ENCODE measurements around the gene SMARCC2.

DNA sequence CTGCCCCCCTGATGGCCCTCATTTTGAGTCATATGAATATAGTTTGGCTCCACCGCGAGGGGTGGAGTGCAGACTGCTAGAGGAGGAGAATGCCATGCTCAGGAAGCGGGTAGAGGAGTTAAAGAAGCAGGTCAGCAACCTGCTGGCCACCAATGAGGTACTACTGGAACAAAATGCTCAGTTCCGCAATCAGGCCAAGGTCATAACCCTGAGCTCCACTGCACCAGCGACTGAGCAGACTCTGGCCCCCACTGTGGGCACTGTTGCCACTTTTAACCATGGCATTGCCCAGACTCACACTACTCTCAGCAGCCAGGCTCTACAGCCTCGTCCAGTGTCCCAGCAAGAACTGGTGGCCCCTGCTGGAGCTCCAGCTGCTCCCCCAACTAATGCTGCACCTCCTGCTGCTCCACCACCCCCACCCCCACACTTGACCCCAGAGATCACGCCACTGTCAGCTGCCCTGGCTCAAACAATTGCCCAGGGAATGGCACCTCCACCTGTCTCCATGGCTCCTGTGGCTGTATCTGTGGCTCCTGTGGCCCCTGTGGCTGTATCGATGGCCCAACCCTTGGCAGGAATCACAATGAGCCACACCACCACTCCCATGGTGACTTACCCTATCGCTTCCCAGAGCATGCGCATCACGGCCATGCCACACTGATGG lies 67.9 kb downstream of the SMARCC2 start:
- TF ChIP-seq, protein P1, sequence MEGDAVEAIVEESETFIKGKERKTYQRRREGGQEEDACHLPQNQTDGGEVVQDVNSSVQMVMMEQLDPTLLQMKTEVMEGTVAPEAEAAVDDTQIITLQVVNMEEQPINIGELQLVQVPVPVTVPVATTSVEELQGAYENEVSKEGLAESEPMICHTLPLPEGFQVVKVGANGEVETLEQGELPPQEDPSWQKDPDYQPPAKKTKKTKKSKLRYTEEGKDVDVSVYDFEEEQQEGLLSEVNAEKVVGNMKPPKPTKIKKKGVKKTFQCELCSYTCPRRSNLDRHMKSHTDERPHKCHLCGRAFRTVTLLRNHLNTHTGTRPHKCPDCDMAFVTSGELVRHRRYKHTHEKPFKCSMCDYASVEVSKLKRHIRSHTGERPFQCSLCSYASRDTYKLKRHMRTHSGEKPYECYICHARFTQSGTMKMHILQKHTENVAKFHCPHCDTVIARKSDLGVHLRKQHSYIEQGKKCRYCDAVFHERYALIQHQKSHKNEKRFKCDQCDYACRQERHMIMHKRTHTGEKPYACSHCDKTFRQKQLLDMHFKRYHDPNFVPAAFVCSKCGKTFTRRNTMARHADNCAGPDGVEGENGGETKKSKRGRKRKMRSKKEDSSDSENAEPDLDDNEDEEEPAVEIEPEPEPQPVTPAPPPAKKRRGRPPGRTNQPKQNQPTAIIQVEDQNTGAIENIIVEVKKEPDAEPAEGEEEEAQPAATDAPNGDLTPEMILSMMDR (conservative IDR thresholded peaks at IDR 0.05; ENCODE audit: low read length) = no peak
- TF ChIP-seq EZH2phosphoT487 (IDR thresholded peaks at IDR 0.05; ENCODE audit: borderline replicate concordance) = no peak

Measured in Loucy (cell line).